GM12878 (cell line): ENCODE measurements around the gene HIVEP3. TPM values are rescaled to one million over a fixed set of nuclear protein-coding genes. Genes with fewer than 3 reads are reported as not detected.

Experiments
- ATAC-seq: fragments of 200-7000 bp; cut with Tn5 transposase; 3 replicates; pipeline ENCODE4 v1.9.1; 2020; ENCODE audit warnings: mild to moderate bottlenecking, moderate library complexity
- BruUV-seq: library from RNA; stranded (reverse); fragments of 400-500 nt; replicated peaks from 2 replicates; lab custom pipeline; 2021; lab: Mats Ljungman, UMichigan
- CTCF ChIA-PET: fragments of 300-600 bp; sonication (Branson Sonifier 250); formaldehyde crosslinking; extraction: SDS; loops from one replicate; lab custom pipeline; 2021; ENCODE audit warnings: inconsistent platforms; lab: Yijun Ruan, JAX
- POLR2A ChIA-PET: fragments of 350-600 bp; formaldehyde crosslinking; extraction: SDS; loops from one replicate; lab custom pipeline; 2021; ENCODE audit warnings: inconsistent platforms; lab: Charles Lee
- RAD21 ChIA-PET: fragments of 300-600 bp; sonication (Branson Sonifier 250); formaldehyde crosslinking; loops from one replicate; lab custom pipeline; 2023; ENCODE audit warnings: antibody characterized with exemption; ENCODE audit not compliant: unreplicated experiment; lab: Charles Lee
- SMC1A ChIA-PET: fragments of 300-600 bp; sonication (Branson Sonifier 250); formaldehyde crosslinking; loops from one replicate; lab custom pipeline; 2023; ENCODE audit not compliant: unreplicated experiment, uncharacterized antibody; lab: Charles Lee
- DNase-seq: peaks from one replicate; pipeline ENCODE4 v3.0.0-alpha.2; 2011; ENCODE audit warnings: low read depth, low spot score
- FAIRE-seq: peaks from 3 replicates; lab custom pipeline; 2011; peaks lifted over from hg19 to GRCh38; lab: Jason Lieb, UNC
- H2AFZ ChIP-seq: 2 replicates; pipeline ENCODE4 v1.6.0; 2011; ENCODE audit warnings: low read depth, low read length, control low read depth; ENCODE audit not compliant: control insufficient read depth
- H3K27ac ChIP-seq: 2 replicates; pipeline ENCODE4 v1.5.1; 2011; ENCODE audit warnings: control low read depth; ENCODE audit not compliant: control insufficient read depth, insufficient read depth
- H3K27me3 ChIP-seq, 2 experiments: replicated peaks in 1 of 2; 2 replicates each; pipeline versions ENCODE4 v1.6.0 to v1.6.1; 2011; ENCODE audit warnings: low read length in 1 of 2; ENCODE audit not compliant: control insufficient read depth in 2 of 2, insufficient read depth in 2 of 2
- H3K36me3 ChIP-seq, 2 experiments: 2 replicates each; pipeline ENCODE4 v1.5.1; 2011; ENCODE audit warnings: low read length in 1 of 2; ENCODE audit not compliant: control insufficient read depth in 2 of 2, insufficient read depth in 2 of 2
- H3K4me1 ChIP-seq: 2 replicates; pipeline ENCODE4 v1.6.1; 2011; ENCODE audit warnings: mild to moderate bottlenecking, low read length, moderate library complexity, mixed read lengths; ENCODE audit not compliant: control insufficient read depth, insufficient read depth
- H3K4me2 ChIP-seq: 2 replicates; pipeline ENCODE4 v1.6.0; 2011; ENCODE audit warnings: control low read depth; ENCODE audit not compliant: control insufficient read depth, insufficient read depth
- H3K4me3 ChIP-seq: fragments of 200-600 bp; sonication (generic); 2 replicates; pipeline ENCODE4 v1.5.1; 2016
- H3K79me2 ChIP-seq: 2 replicates; pipeline ENCODE4 v1.6.0; 2011; ENCODE audit warnings: low read length; ENCODE audit not compliant: control insufficient read depth, insufficient read depth
- H3K9ac ChIP-seq: 2 replicates; pipeline ENCODE4 v1.8.0; 2011; ENCODE audit warnings: low read length, control low read depth, mixed read lengths; ENCODE audit not compliant: control insufficient read depth, insufficient read depth
- H3K9me3 ChIP-seq: replicated peaks from 3 replicates; pipeline ENCODE4 v1.5.1; 2011; ENCODE audit warnings: mild to moderate bottlenecking, low read length; ENCODE audit not compliant: control insufficient read depth, insufficient read depth
- H4K20me1 ChIP-seq: 2 replicates; pipeline ENCODE4 v1.6.0; 2011; ENCODE audit not compliant: control insufficient read depth, insufficient read depth
- BMI1 ChIP-seq: fragments of 450-650 bp; IDR thresholded peaks from 2 replicates; pipeline ENCODE4 v1.6.1; 2016; ENCODE audit warnings: mild to moderate bottlenecking, moderate library complexity, borderline replicate concordance
- CEBPB ChIP-seq, 2 experiments: fragments of 150-350 bp in 1 of 2; IDR thresholded peaks; 2 replicates each; pipeline ENCODE4 v1.6.1; 2012 to 2014; ENCODE audit warnings: low read depth in 2 of 2, low read length in 2 of 2, borderline replicate concordance in 1 of 2, inconsistent platforms in 1 of 2
- CHD4 ChIP-seq: fragments of 200-600 bp; sonication (generic); IDR thresholded peaks from 2 replicates; pipeline ENCODE4 v1.6.1; 2016; ENCODE audit warnings: mild to moderate bottlenecking
- E2F4 ChIP-seq: IDR thresholded peaks from 2 replicates; pipeline ENCODE4 v1.6.1; 2012; ENCODE audit warnings: low read depth, low read length, improper control_type of control experiment
- E2F8 ChIP-seq: fragments of 450-650 bp; IDR thresholded peaks from 2 replicates; pipeline ENCODE4 v1.6.1; 2018; ENCODE audit warnings: mild to moderate bottlenecking, low read depth, moderate library complexity; ENCODE audit not compliant: partially characterized antibody
- GATAD2B ChIP-seq: fragments of 450-650 bp; conservative IDR thresholded peaks from 2 replicates; pipeline ENCODE4 v1.6.1; 2017; ENCODE audit warnings: low read depth, mild to moderate bottlenecking, moderate library complexity
- HCFC1 ChIP-seq: fragments of 150-350 bp; IDR thresholded peaks from 2 replicates; pipeline ENCODE4 v1.6.1; 2014; ENCODE audit warnings: low read length
- HDGF ChIP-seq: fragments of 450-650 bp; IDR thresholded peaks from 2 replicates; pipeline ENCODE4 v1.6.1; 2016; ENCODE audit warnings: antibody characterized with exemption
- IKZF1 ChIP-seq: fragments of 450-650 bp; conservative IDR thresholded peaks from 2 replicates; pipeline ENCODE4 v1.6.1; 2017; ENCODE audit warnings: antibody characterized with exemption, mild to moderate bottlenecking
- NR2C2 ChIP-seq: IDR thresholded peaks from 2 replicates; pipeline ENCODE4 v1.6.1; 2011; ENCODE audit warnings: borderline replicate concordance, low read depth; ENCODE audit not compliant: control insufficient read depth, insufficient read length
- RUNX3 ChIP-seq: IDR thresholded peaks from 2 replicates; pipeline ENCODE4 v1.6.1; 2012; ENCODE audit warnings: low read length, inconsistent platforms
- SUZ12 ChIP-seq: fragments of 200-600 bp; sonication (generic); IDR thresholded peaks from one replicate; pipeline ENCODE4 v1.6.1; 2018; ENCODE audit warnings: antibody characterized with exemption, mild to moderate bottlenecking; ENCODE audit not compliant: unreplicated experiment
- TCF3 ChIP-seq: IDR thresholded peaks from 2 replicates; pipeline ENCODE4 v1.6.1; 2012; ENCODE audit warnings: low read depth, mild to moderate bottlenecking, low read length, borderline replicate concordance; ENCODE audit not compliant: insufficient read depth
- YY1 ChIP-seq: IDR thresholded peaks from 2 replicates; pipeline ENCODE4 v1.6.1; 2011; ENCODE audit warnings: low read depth, mild to moderate bottlenecking, low read length
- ZNF274 ChIP-seq: IDR thresholded peaks from one replicate; pipeline ENCODE4 v1.8.0; 2011; ENCODE audit not compliant: insufficient read length, insufficient read depth
- ZSCAN29 ChIP-seq: fragments of 450-650 bp; IDR thresholded peaks from 2 replicates; pipeline ENCODE4 v1.6.1; 2017; ENCODE audit warnings: mild to moderate bottlenecking, moderate library complexity
- WGBS: methylation state at CpG from one replicate; pipeline ENCODE4 v1.1.6; 2016; ENCODE audit warnings: low lambda C conversion rate; ENCODE audit not compliant: insufficient replicate concordance, insufficient coverage; ENCODE audit errors: missing lambda C conversion rate; 5-methylcytosine and 5-hydroxymethylcytosine counted together
- in situ Hi-C: fragments of 300-500 bp; cut with MboI; formaldehyde crosslinking; loops from 9 replicates; pipeline ENCODE4 v1.14.3; 2018; ENCODE audit warnings: mixed read lengths
- intact Hi-C: fragments of 100-400 bp; cut with micrococcal nuclease; formaldehyde crosslinking; loops from one replicate; pipeline ENCODE4 v1.14.2; 2022; ENCODE audit not compliant: unreplicated experiment
- polyA plus RNA-seq, 11 experiments: library from polyadenylated mRNA; depleted of rRNA in 4 of 11; unstranded in 6 of 11; stranded (reverse) in 5 of 11; fragments of >200 nt; fragmentation: Nextera tagmentation in 4 of 11; fragmentation: Illumina TruSeq in 1 of 11; extraction: Ambion mirVana in 4 of 11; extraction: Trizol in 1 of 11; gene quantifications; 1 replicate in 1 of 11; 2 replicates in 10 of 11; pipeline versions ENCODE4 v1.2.1 to v1.2.3, GENCODE V29; 2011 to 2016; ENCODE audit warnings: inconsistent platforms in 2 of 11, missing spikeins in 2 of 11, low read depth in 1 of 11
- total RNA-seq, 4 experiments: library from RNA; depleted of rRNA in 3 of 4; stranded (reverse); fragments of >200 nt in 3 of 4; fragmentation: Illumina TruSeq in 1 of 4; extraction: Trizol in 1 of 4; gene quantifications; 2 replicates each; pipeline versions ENCODE4 v1.2.1 to v1.2.3, GENCODE V29; 2013 to 2021
- TF ChIP-seq, protein P1 (sequence below): fragments of 450-650 bp; formaldehyde crosslinking; IDR thresholded peaks from 2 replicates; pipeline ENCODE4 v1.4.0; 2020; ENCODE audit warnings: mild to moderate bottlenecking, moderate library complexity

Gene HIVEP3
- total and polyA plus RNA-seq, 10 of the 15 experiments (the other 5 are each of a cell fraction or from before 2014, with no cell fraction given) = 1.8 to 13.6 (median 3.8) TPM

DNA sequence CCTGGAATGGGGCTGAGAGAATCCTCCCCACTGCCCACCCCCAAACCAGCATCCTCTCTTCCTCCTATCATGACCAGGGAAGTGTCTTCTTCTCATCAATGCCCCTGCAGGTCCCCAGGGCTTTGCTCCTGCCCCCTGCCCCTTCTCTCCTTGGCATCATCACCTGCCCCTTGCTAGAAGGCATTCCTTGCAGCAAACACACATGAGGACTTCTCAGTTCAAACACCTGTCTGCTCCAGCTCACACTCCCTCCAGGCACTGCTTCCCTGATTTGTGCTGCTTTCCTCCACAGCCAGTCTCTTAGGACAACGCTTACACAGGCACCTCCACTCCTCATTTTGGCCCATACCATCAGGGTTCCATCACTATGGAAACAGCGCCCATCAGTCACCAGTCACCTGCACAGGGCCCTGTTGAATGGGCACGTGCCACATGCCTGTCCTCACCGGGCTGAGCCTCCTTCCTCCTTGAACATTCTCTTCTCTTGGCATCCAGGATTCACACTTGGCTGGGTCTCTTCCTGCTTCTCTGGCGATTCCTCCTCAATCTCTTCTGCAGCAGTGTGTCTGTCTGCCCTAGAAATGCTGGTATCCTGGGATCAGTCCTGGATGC is 352.3 kb downstream of the HIVEP3 start:
- RAD21 ChIA-PET = no interaction called here
- in situ Hi-C loops = no loop called here
- H3K4me1 ChIP-seq = no peaks in the 10 kb centered on the region
- intact Hi-C loops = no loop called here
- no peaks in the 10 kb centered on the region for H3K27me3 ChIP-seq
- no peak overlapping the region for H3K4me3 ChIP-seq
- no peak overlapping the region for H3K27ac ChIP-seq
- TF ChIP-seq IKZF1 (no peak), CHD4 (no peak), RUNX3 (no peak), YY1 (no peak), E2F8 (no peak), TCF3 (no peak), GATAD2B (no peak), HCFC1 (no peak), HDGF (no peak), ZSCAN29 (no peak), ZNF274 (no peak), CEBPB (IDR thresholded peaks at IDR 0.05; ENCODE audit: borderline replicate concordance in 1 of 2, low read depth in 2 of 2, low read length in 2 of 2) (no peak), SUZ12 (no peak), E2F4 (no peak), NR2C2 (no peak), BMI1 (no peak)
- TF ChIP-seq, protein P1, sequence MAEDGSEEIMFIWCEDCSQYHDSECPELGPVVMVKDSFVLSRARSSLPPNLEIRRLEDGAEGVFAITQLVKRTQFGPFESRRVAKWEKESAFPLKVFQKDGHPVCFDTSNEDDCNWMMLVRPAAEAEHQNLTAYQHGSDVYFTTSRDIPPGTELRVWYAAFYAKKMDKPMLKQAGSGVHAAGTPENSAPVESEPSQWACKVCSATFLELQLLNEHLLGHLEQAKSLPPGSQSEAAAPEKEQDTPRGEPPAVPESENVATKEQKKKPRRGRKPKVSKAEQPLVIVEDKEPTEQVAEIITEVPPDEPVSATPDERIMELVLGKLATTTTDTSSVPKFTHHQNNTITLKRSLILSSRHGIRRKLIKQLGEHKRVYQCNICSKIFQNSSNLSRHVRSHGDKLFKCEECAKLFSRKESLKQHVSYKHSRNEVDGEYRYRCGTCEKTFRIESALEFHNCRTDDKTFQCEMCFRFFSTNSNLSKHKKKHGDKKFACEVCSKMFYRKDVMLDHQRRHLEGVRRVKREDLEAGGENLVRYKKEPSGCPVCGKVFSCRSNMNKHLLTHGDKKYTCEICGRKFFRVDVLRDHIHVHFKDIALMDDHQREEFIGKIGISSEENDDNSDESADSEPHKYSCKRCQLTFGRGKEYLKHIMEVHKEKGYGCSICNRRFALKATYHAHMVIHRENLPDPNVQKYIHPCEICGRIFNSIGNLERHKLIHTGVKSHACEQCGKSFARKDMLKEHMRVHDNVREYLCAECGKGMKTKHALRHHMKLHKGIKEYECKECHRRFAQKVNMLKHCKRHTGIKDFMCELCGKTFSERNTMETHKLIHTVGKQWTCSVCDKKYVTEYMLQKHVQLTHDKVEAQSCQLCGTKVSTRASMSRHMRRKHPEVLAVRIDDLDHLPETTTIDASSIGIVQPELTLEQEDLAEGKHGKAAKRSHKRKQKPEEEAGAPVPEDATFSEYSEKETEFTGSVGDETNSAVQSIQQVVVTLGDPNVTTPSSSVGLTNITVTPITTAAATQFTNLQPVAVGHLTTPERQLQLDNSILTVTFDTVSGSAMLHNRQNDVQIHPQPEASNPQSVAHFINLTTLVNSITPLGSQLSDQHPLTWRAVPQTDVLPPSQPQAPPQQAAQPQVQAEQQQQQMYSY (CRISPR knock-in tag) = no peak
- TF ChIP-seq, all 136 proteins: peak for 0
- WGBS = 54% methylated on average over 5 of the region's 5 CpGs
- Histone ChIP-seq H3K79me2 (no peaks in the 10 kb centered on the region), H3K9me3 (no peaks in the 10 kb centered on the region), H3K4me2 (no peak overlapping the region), H4K20me1 (no peaks in the 10 kb centered on the region), H2AFZ (no peak overlapping the region), H3K36me3 (no peaks in the 10 kb centered on the region; a peak in 2 of 4 replicates), H3K9ac (no peak overlapping the region)
- CTCF ChIA-PET = no interaction called here
- no peak for ATAC-seq
- POLR2A ChIA-PET = no interaction called here
- DNase-seq = no peak
- SMC1A ChIA-PET = no interaction called here
- FAIRE-seq = no peak
- BruUV-seq = no TSS peak
